Mucosa of rectum (tissue), 2 donors: Measurements from ENCODE around the gene SNCB.

Source experiments
- H3K27ac ChIP-seq, 2 donors: one replicate each; pipeline ENCODE4 v1.7.0; 2013; ENCODE audit warnings: inconsistent platforms in 2 of 2, low read depth in 2 of 2, low read length in 2 of 2
- H3K27me3 ChIP-seq, 2 donors: one replicate each; pipeline ENCODE4 v1.7.0; 2013; ENCODE audit warnings: low read length in 2 of 2; ENCODE audit not compliant: control insufficient read depth in 2 of 2, insufficient read depth in 2 of 2
- H3K36me3 ChIP-seq, 2 donors: one replicate each; pipeline ENCODE4 v1.7.0; 2013; ENCODE audit warnings: low read length in 2 of 2; ENCODE audit not compliant: control insufficient read depth in 2 of 2, insufficient read depth in 2 of 2
- H3K4me1 ChIP-seq, 2 donors: one replicate each; pipeline ENCODE4 v1.7.0; 2013; ENCODE audit warnings: low read length in 2 of 2, mild to moderate bottlenecking in 1 of 2; ENCODE audit not compliant: control insufficient read depth in 2 of 2, insufficient read depth in 2 of 2
- H3K4me3 ChIP-seq, 2 donors: one replicate each; pipeline ENCODE4 v1.7.0; 2013; ENCODE audit warnings: low read length in 2 of 2
- H3K9ac ChIP-seq, 2 donors: one replicate each; pipeline ENCODE4 v1.7.0; 2013; ENCODE audit warnings: low read length in 2 of 2, low read depth in 1 of 2, mild to moderate bottlenecking in 1 of 2
- H3K9me3 ChIP-seq, 2 donors: one replicate each; pipeline ENCODE4 v1.7.0; 2013; ENCODE audit warnings: low read length in 2 of 2; ENCODE audit not compliant: control insufficient read depth in 2 of 2
- donor health status: healthy.
- donor health status: Normal muscosa, but diverticular disease.

The SNCB gene

DNA sequence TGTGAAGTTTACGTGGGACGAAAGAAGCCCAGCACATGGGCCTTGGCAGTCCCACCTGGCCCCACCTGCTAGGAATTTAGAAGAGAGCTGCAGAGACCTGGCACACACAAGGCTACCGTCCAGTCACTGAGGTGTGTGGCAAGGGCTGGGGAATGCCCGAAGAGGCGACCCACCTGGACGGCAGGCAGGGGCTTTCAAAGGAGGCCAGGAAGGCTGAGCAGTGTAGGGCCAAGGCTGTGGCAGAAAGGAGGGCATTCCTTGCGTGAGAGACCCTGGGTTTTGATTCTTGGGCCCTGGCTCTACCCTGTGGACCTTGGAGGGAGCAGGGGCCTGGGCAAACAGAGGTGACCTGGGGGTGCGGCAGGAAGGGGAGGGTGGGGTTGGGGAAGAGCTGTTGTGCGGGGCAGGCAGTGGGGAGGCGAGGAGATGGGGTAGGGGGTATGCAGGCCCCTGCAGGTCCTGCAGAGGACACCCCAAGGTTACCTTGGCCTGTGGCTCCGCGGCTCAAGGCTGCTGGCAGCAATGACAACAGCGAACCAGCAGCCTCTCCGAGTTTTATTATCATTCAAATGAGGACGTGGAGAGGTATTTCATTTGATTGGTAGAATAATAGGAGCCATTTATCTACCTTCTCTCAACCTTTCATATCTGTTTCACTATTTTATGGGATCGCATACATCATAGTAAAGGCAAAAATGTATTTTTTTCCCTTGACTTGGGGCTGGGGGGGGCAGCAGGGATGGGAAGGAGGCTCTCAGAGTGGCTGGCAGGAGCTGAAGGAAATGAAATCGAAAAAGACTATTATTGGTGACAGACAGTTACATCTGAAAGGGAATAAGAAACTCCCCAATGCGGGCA lies 41.8 kb upstream of the SNCB start:
- Histone ChIP-seq H3K4me3 (no peak overlapping the region), H3K27me3 (no peaks in the 10 kb centered on the region), H3K27ac (no peak overlapping the region), H3K9ac (no peak overlapping the region), H3K36me3 (no peaks in the 10 kb centered on the region), H3K9me3 (no peaks in the 10 kb centered on the region), H3K4me1 (no peaks in the 10 kb centered on the region)

- Histone ChIP-seq H3K27ac (no peak overlapping the region), H3K36me3 (no peaks in the 10 kb centered on the region), H3K9ac (no peak overlapping the region), H3K4me3 (no peak overlapping the region), H3K9me3 (no peaks in the 10 kb centered on the region), H3K27me3 (no peaks in the 10 kb centered on the region), H3K4me1 (no peaks in the 10 kb centered on the region)
Observed at GRCh38 chr5:176671399-176671798, 41.1 kb upstream of the SNCB start.

DNA sequence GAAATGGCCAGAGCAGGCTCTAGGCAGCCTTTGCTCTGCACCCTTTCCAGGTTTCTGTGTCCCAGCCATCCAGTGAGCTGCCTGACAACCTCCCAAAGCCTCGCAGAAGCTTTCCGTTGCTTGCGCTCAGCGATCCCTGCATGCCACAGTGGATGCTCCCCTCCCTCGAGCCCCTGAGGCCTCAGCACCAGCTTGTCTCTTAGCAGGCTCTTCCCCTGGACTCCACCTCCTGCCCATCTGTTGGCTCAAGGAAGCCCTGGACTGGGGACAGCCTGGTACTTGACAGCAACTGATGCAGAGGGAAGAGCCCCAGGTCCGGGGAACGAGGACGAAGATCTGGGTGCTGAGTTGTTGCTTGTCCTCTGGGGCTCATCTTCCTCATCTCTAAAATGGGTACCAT lies 40.1 kb upstream of the SNCB start:
- no peaks in the 10 kb centered on the region for H3K27me3 ChIP-seq
- no peaks in the 10 kb centered on the region for H3K4me1 ChIP-seq
- H3K27ac ChIP-seq = no peak overlapping the region
- H3K9ac ChIP-seq = no peak overlapping the region
- H3K9me3 ChIP-seq = no peaks in the 10 kb centered on the region
- H3K4me3 ChIP-seq = no peak overlapping the region
- no peaks in the 10 kb centered on the region for H3K36me3 ChIP-seq

GRCh38 chr5:176667637-176668036 lies 37.3 kb upstream of the SNCB start:
- H3K9me3 ChIP-seq = no peaks in the 10 kb centered on the region
- H3K27ac ChIP-seq = no peak overlapping the region
- H3K27me3 ChIP-seq = no peaks in the 10 kb centered on the region
- H3K4me1 ChIP-seq = no peaks in the 10 kb centered on the region
- H3K4me3 ChIP-seq = no peak overlapping the region
- no peaks in the 10 kb centered on the region for H3K36me3 ChIP-seq
- H3K9ac ChIP-seq = no peak overlapping the region

DNA sequence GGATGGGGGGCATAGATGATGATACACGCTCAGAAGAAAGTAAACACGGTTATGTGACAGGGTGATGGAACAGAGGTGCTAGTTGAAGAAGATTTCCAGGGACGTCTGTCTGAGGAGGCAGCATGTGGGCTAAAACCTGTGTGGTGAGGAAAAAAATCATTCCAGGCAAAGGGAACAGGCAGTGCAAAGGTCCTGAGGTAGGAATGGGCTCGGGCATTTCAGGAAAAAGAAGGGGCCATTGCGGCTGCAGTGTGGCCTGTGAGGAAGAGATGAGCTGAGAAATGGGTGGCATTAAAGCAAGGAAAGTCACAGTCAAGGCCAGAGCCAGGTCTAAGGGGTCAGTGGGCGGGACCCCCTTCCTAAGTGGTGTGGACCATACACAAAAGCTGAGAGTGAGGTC lies 35.2 kb upstream of the SNCB start:
- Histone ChIP-seq H3K36me3 (no peaks in the 10 kb centered on the region), H3K9me3 (no peaks in the 10 kb centered on the region)

GRCh38 chr5:176664886-176665285 lies 34.6 kb upstream of the SNCB start:
- Histone ChIP-seq H3K36me3 (no peaks in the 10 kb centered on the region), H3K27me3 (no peaks in the 10 kb centered on the region), H3K4me1 (peaks cover 0 to 2% of the 10 kb centered on the region in 2 donors), H3K27ac (no peak overlapping the region), H3K9ac (no peak overlapping the region), H3K9me3 (no peaks in the 10 kb centered on the region), H3K4me3 (no peak overlapping the region)

More for the DNA sequence above, 35.2 kb upstream of the SNCB start:
- Histone ChIP-seq H3K4me1 (peaks cover 0 to 2% of the 10 kb centered on the region in 2 donors), H3K9ac (no peak overlapping the region), H3K4me3 (no peak overlapping the region), H3K27me3 (no peaks in the 10 kb centered on the region), H3K27ac (no peak overlapping the region)

GRCh38 chr5:176664479-176664878 lies 34.1 kb upstream of the SNCB start:
- H3K27me3 ChIP-seq = no peaks in the 10 kb centered on the region
- no peaks in the 10 kb centered on the region for H3K9me3 ChIP-seq
- H3K4me3 ChIP-seq = no peak overlapping the region

DNA sequence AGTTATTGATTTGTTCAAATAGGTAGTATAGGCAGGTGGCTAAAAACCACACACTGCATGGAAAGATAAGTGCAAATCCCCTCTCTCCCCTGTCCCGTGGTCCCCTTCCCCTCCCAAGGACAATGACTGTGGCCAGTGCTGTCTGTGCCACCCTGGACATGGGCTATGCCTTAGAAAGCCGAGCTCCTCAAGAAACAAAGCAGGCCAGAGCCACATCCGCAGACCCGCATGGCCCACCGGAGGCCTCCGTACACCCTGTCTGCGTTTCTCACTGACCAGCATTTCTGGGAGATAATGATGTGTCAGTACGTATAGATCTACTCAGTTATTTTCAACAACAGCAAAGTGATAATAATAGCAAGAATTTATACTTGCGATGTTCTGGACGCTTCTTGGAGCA lies 33.2 kb upstream of the SNCB start:
- Histone ChIP-seq H3K4me1 (peaks cover 8 to 9% of the 10 kb centered on the region in 2 donors), H3K27me3 (no peaks in the 10 kb centered on the region), H3K9me3 (no peaks in the 10 kb centered on the region), H3K36me3 (no peaks in the 10 kb centered on the region), H3K4me3 (no peak overlapping the region), H3K9ac (no peak overlapping the region), H3K27ac (no peak overlapping the region)

More at GRCh38 chr5:176664479-176664878, 34.1 kb upstream of the SNCB start:
- Histone ChIP-seq H3K36me3 (no peaks in the 10 kb centered on the region), H3K4me1 (peaks cover 0 to 2% of the 10 kb centered on the region in 2 donors), H3K27ac (no peak overlapping the region), H3K9ac (no peak overlapping the region)

DNA sequence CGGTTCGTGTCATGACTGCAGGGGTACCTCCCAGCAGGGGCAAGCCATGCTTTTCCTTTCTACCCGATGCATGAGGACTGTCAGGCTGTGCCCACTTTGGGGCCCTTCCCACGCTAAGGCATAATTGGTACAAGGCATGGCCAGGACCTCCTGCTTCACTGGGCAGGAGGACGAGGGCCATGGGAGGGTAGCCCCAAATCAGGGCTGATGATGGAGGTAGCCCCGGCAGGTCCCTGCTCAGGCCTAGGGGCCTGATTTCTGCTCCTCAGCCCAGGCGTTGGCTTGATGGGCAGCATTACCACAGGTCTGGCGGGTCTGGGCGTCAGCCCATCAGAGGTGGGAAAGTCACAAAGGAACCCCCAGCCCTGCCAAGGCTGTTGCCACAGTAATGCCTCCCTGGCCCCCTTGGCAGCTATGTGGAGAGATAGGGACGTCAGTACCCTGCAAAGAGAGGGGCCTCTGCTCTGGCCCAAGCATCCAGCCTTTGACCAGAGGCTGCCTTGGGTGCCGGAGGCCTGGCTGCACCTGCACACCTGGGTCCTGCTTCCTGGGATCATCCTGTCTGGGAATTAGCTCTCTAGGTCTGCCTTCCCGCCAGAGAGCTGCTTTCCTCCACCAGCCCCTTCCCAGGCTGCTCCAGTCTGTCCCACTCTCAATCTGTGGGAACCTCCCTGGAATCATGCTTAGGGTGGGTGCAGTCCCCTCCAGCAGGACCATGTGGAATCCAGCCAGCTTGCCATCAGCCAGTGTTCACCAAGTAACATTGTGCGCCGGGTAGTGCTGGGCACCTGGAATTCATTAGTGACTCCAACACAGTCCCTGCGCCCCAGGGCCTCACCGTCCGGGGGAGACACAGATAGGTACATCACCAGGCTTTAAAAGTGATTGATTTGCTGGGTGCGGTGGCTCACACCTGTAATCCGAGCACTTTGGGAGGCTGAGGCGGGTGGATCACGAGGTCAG lies 32.3 kb upstream of the SNCB start:
- Histone ChIP-seq H3K4me3 (no peak overlapping the region), H3K4me1 (peaks cover 13 to 14% of the 10 kb centered on the region in 2 donors), H3K27ac (no peak overlapping the region), H3K27me3 (no peaks in the 10 kb centered on the region), H3K9ac (no peak overlapping the region), H3K36me3 (no peaks in the 10 kb centered on the region), H3K9me3 (no peaks in the 10 kb centered on the region)

DNA sequence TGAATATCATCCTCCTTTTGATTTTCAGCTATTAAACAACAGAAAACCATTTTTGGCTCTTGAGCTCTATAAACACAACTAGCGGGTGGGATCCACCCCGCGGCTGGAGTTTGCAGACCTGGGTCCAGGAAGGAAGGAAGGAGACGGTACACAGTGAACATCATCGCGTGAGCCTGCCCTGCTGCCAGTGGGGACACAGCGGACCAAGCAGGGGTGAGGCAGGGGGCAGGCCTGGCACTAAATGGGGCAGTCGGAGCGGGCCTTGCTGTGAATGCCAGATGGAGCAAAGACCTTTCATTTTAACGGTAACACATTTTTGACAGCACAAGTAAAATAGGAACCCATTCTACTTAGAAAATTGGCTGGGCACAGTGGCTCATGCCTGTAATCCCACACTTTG lies 31.3 kb upstream of the SNCB start:
- Histone ChIP-seq H3K4me1 (peaks cover 13 to 14% of the 10 kb centered on the region in 2 donors), H3K36me3 (peaks cover 2 to 5% of the 10 kb centered on the region in 2 donors), H3K27me3 (no peaks in the 10 kb centered on the region), H3K27ac (no peak overlapping the region), H3K9me3 (no peaks in the 10 kb centered on the region), H3K9ac (no peak overlapping the region), H3K4me3 (no peak overlapping the region)
